ENCODE data around the gene WDR59.

WDR59 gene

DNA sequence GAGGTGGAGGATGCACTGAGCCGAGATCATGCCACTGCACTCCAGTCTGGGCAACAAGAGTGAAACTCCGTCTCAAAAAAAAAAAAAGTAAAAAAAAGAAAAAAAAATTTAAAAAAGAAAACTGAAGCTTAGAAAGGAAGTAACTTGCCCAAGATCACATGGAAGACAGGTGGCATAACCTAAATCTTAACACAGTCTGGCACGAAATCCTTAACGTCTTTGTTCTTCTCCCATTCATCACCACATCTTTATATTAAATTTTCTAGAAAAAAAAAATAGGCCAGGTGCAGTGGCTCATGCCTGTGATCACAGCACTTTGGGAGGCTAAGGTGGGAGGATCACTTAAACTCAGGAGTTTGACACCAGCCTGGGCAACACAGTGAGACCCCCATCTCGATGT, 9.3 kb downstream of the WDR59 start:
- H3K36me3 ChIP-seq (ENCODE audit: insufficient read depth) = no peaks in the 10 kb centered on the region
- no peak overlapping the region for H3K9ac ChIP-seq
- H4K20me1 ChIP-seq (ENCODE audit: insufficient read depth) = no peaks in the 10 kb centered on the region
- no peak for TF ChIP-seq CTCF (conservative IDR thresholded peaks at IDR 0.05; ENCODE audit: low read depth, low read length)
- H3K27me3 ChIP-seq (ENCODE audit: insufficient read depth, low read depth) = no peaks in the 10 kb centered on the region
- H3K4me2 ChIP-seq = no peak overlapping the region
- H3K4me1 ChIP-seq (ENCODE audit: low read depth, poor library complexity, severe bottlenecking) = no peaks in the 10 kb centered on the region
- H3K79me2 ChIP-seq (ENCODE audit: insufficient read depth, low read depth) = no peaks in the 10 kb centered on the region
- H2AFZ ChIP-seq (ENCODE audit: low read depth) = no peak overlapping the region
- H3K27ac ChIP-seq = no peak overlapping the region
- no peak overlapping the region for H3K4me3 ChIP-seq (IDR thresholded peaks at IDR 0.05; ENCODE audit: insufficient read depth, low read depth, low read length)

DNA sequence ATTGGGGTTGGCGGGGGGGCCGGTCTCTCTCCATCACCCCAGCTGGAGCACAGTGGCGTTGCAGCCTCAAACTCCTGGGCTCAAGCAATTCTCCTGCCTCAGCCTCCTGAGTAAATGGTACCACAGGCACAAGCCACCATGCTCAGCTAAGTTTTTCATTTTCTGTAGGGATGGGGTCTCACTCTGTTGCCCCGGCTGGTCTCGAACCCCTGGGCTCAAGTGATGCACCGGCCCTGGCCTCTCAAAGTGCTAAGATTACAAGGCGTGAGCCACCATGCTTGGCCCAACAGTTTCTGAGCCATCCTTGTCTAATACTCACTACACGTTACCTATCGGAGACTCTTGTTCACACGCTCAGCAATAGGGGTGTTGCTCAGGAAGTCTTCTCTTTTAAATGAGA, 11.6 kb downstream of the WDR59 start:
- H2AFZ ChIP-seq (ENCODE audit: low read depth) = no peak overlapping the region
- TF ChIP-seq CTCF (conservative IDR thresholded peaks at IDR 0.05; ENCODE audit: low read depth, low read length) = no peak
- H3K27me3 ChIP-seq (ENCODE audit: insufficient read depth, low read depth) = no peaks in the 10 kb centered on the region
- H3K79me2 ChIP-seq (ENCODE audit: insufficient read depth, low read depth) = no peaks in the 10 kb centered on the region
- H3K27ac ChIP-seq = no peak overlapping the region
- H3K9ac ChIP-seq = no peak overlapping the region
- H3K4me1 ChIP-seq (ENCODE audit: low read depth, poor library complexity, severe bottlenecking) = no peaks in the 10 kb centered on the region
- H4K20me1 ChIP-seq (ENCODE audit: insufficient read depth) = no peaks in the 10 kb centered on the region
- H3K4me2 ChIP-seq = no peak overlapping the region
- H3K4me3 ChIP-seq (IDR thresholded peaks at IDR 0.05; ENCODE audit: insufficient read depth, low read depth, low read length) = no peak overlapping the region
- H3K36me3 ChIP-seq (ENCODE audit: insufficient read depth) = no peaks in the 10 kb centered on the region

DNA sequence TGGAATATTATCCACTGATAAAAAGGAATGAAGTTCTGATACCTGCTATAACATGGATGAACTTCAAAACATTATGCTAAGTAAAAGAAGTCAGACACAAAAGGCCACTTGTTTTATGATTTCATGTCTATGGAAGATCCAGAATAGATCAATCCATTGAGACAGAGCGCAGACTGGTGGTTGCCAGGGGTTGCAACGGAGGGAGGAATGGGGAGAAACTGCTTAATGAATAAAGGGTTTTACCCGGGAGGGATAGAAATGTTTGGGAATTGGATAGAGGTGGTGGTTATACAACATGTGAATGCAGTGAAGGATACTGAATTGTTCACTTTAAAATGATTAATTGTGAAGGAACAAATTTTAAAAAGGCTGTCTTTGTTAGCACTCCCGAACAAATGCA, 30.2 kb downstream of the WDR59 start:
- no peak overlapping the region for H3K27ac ChIP-seq
- no peak overlapping the region for H3K9ac ChIP-seq
- TF ChIP-seq CTCF (conservative IDR thresholded peaks at IDR 0.05; ENCODE audit: low read depth, low read length) = no peak
- no peak overlapping the region for H3K4me3 ChIP-seq (IDR thresholded peaks at IDR 0.05; ENCODE audit: insufficient read depth, low read depth, low read length)
- no peaks in the 10 kb centered on the region for H3K79me2 ChIP-seq (ENCODE audit: insufficient read depth, low read depth)
- no peak overlapping the region for H2AFZ ChIP-seq (ENCODE audit: low read depth)
- no peaks in the 10 kb centered on the region; the same call in 1 of the 2 replicates for H3K36me3 ChIP-seq (ENCODE audit: insufficient read depth)
- H4K20me1 ChIP-seq (ENCODE audit: insufficient read depth) = no peaks in the 10 kb centered on the region
- no peaks in the 10 kb centered on the region for H3K27me3 ChIP-seq (ENCODE audit: insufficient read depth, low read depth)
- H3K4me1 ChIP-seq (ENCODE audit: low read depth, poor library complexity, severe bottlenecking) = no peaks in the 10 kb centered on the region
- H3K4me2 ChIP-seq = no peak overlapping the region

DNA sequence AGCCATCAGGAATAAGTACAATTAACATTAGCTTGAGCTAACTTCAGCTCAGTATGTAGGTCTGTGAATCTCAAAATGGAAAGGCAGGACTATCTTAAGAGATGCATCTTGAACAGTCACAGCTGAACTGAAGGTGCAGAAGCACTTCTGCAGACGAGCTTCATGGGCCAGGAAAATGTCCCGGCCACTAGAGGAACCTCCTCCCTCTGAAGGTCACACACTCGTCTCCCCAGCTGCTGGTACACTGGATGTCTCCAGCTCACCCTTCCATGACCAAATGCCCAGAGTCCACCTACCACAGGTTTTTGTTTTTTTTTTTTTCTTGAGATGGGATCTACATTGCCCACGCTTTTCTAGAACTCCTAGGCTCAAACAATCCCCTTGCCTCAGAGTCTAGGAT, 33.2 kb downstream of the WDR59 start:
- H3K36me3 ChIP-seq (ENCODE audit: insufficient read depth) = no peaks in the 10 kb centered on the region; the same call in 1 of the 2 replicates
- no peak overlapping the region for H3K4me3 ChIP-seq (IDR thresholded peaks at IDR 0.05; ENCODE audit: insufficient read depth, low read depth, low read length)
- H3K27me3 ChIP-seq (ENCODE audit: insufficient read depth, low read depth) = no peaks in the 10 kb centered on the region
- no peaks in the 10 kb centered on the region for H3K4me1 ChIP-seq (ENCODE audit: low read depth, poor library complexity, severe bottlenecking)
- H3K79me2 ChIP-seq (ENCODE audit: insufficient read depth, low read depth) = no peaks in the 10 kb centered on the region
- H4K20me1 ChIP-seq (ENCODE audit: insufficient read depth) = no peaks in the 10 kb centered on the region
- no peak overlapping the region for H3K9ac ChIP-seq
- TF ChIP-seq CTCF (conservative IDR thresholded peaks at IDR 0.05; ENCODE audit: low read depth, low read length) = no peak
- no peak overlapping the region for H3K4me2 ChIP-seq
- H2AFZ ChIP-seq (ENCODE audit: low read depth) = no peak overlapping the region
- no peak overlapping the region for H3K27ac ChIP-seq

GRCh38 chr16:74951206-74951605, 33.7 kb downstream of the WDR59 start:
- no peaks in the 10 kb centered on the region for H3K79me2 ChIP-seq (ENCODE audit: insufficient read depth, low read depth)
- no peak overlapping the region for H3K9ac ChIP-seq
- H4K20me1 ChIP-seq (ENCODE audit: insufficient read depth) = no peaks in the 10 kb centered on the region
- TF ChIP-seq CTCF (conservative IDR thresholded peaks at IDR 0.05; ENCODE audit: low read depth, low read length) = no peak
- H3K27ac ChIP-seq = no peak overlapping the region
- no peaks in the 10 kb centered on the region for H3K4me1 ChIP-seq (ENCODE audit: low read depth, poor library complexity, severe bottlenecking)
- H3K36me3 ChIP-seq (ENCODE audit: insufficient read depth) = no peaks in the 10 kb centered on the region
- H3K4me3 ChIP-seq (IDR thresholded peaks at IDR 0.05; ENCODE audit: insufficient read depth, low read depth, low read length) = no peak overlapping the region
- no peak overlapping the region for H3K4me2 ChIP-seq
- no peak overlapping the region for H2AFZ ChIP-seq (ENCODE audit: low read depth)
- no peaks in the 10 kb centered on the region for H3K27me3 ChIP-seq (ENCODE audit: insufficient read depth, low read depth)

All from KMS-11 (cell line).